HepG2 (cell line): Measurements from ENCODE around the gene DPP7. TPM values are rescaled to one million over a fixed set of nuclear protein-coding genes. Genes with fewer than 3 reads are reported as not detected.

Experiments
- ATM ChIP-seq: fragments of 450-650 bp; IDR thresholded peaks from 2 replicates; pipeline ENCODE4 v1.7.1; 2017; ENCODE audit warnings: mild to moderate bottlenecking, borderline replicate concordance
- ERF ChIP-seq: IDR thresholded peaks from 2 replicates; pipeline ENCODE4 v1.6.1; 2018; ENCODE audit warnings: missing biosample characterization, missing genetic modification reagents
- FOXK2 ChIP-seq: fragments of 450-650 bp; IDR thresholded peaks from 2 replicates; pipeline ENCODE4 v1.6.1; 2016
- HNRNPUL1 ChIP-seq: fragments of 200-400 bp; formaldehyde crosslinking; IDR thresholded peaks from 2 replicates; pipeline ENCODE4 v1.6.1; 2017; ENCODE audit warnings: low read depth, mild to moderate bottlenecking, low read length, moderate library complexity
- HOXA5 ChIP-seq: sonication (generic); formaldehyde crosslinking; IDR thresholded peaks from 2 replicates; pipeline ENCODE4 v1.4.0; 2020; ENCODE audit warnings: missing genetic modification reagents
- KDM4B ChIP-seq: sonication (generic); formaldehyde crosslinking; IDR thresholded peaks from 2 replicates; pipeline ENCODE4 v1.4.0; 2020; ENCODE audit warnings: missing genetic modification reagents
- KMT2A ChIP-seq: sonication (generic); formaldehyde crosslinking; IDR thresholded peaks from 2 replicates; pipeline ENCODE4 v1.4.0; 2020; ENCODE audit warnings: missing genetic modification reagents
- KMT2B ChIP-seq: IDR thresholded peaks from 2 replicates; pipeline ENCODE4 v1.6.1; 2016; ENCODE audit warnings: missing genetic modification reagents, missing compliant biosample characterization
- MIER3 ChIP-seq: IDR thresholded peaks from 2 replicates; pipeline ENCODE4 v1.6.1; 2016; ENCODE audit warnings: missing compliant biosample characterization, borderline replicate concordance
- NR2C2 ChIP-seq: sonication (generic); formaldehyde crosslinking; IDR thresholded peaks from 2 replicates; pipeline ENCODE4 v1.4.0; 2020; ENCODE audit warnings: missing genetic modification reagents, mild to moderate bottlenecking, moderate library complexity, borderline replicate concordance
- RBM39 ChIP-seq: fragments of 200-400 bp; formaldehyde crosslinking; IDR thresholded peaks from one replicate; pipeline ENCODE4 v1.6.1; 2018; ENCODE audit warnings: antibody characterized with exemption, mild to moderate bottlenecking, low read depth, low read length; ENCODE audit not compliant: poor library complexity, severe bottlenecking
- SP1 ChIP-seq, 2 experiments: fragments of 450-650 bp in 1 of 2; sonication (generic) in 1 of 2; formaldehyde crosslinking in 1 of 2; IDR thresholded peaks; 2 replicates each; pipeline versions ENCODE4 v1.4.0 to v1.6.1; 2016 to 2020; ENCODE audit warnings: missing genetic modification reagents in 1 of 2
- ZNF282 ChIP-seq: fragments of 450-650 bp; IDR thresholded peaks from 2 replicates; pipeline ENCODE4 v1.6.1; 2018; ENCODE audit not compliant: partially characterized antibody
- ZNF430 ChIP-seq: sonication (generic); formaldehyde crosslinking; IDR thresholded peaks from 2 replicates; pipeline ENCODE4 v1.9.0; 2021; ENCODE audit warnings: mild to moderate bottlenecking, missing genetic modification reagents
- polyA plus RNA-seq, 8 experiments: library from polyadenylated mRNA; depleted of rRNA in 3 of 8; stranded (reverse) in 7 of 8; unstranded in 1 of 8; fragments of >200 nt; fragmentation: Illumina TruSeq in 4 of 8; extraction: Trizol in 4 of 8; gene quantifications; 2 replicates each; pipeline versions ENCODE4 v1.2.1 to v1.2.3, GENCODE V29; 2011 to 2016; ENCODE audit warnings: low read depth in 4 of 8, missing spikeins in 1 of 8, mixed read lengths in 1 of 8; ENCODE audit not compliant: insufficient read depth in 1 of 8
- total RNA-seq, 5 experiments: library from RNA; depleted of rRNA; stranded (reverse); fragments of >200 nt; fragmentation: Illumina TruSeq; extraction: Trizol; gene quantifications; 2 replicates each; pipeline ENCODE4 v1.2.3, GENCODE V29; 2016; ENCODE audit warnings: low read depth in 1 of 5
- TF ChIP-seq, protein P1 (sequence below): sonication (generic); formaldehyde crosslinking; IDR thresholded peaks from 2 replicates; pipeline ENCODE4 v1.5.1; 2020; ENCODE audit warnings: mild to moderate bottlenecking, missing genetic modification reagents, moderate library complexity
- TF ChIP-seq, protein P2 (sequence below): sonication (generic); formaldehyde crosslinking; conservative IDR thresholded peaks from 2 replicates; pipeline ENCODE4 v1.8.1; 2023; ENCODE audit warnings: missing genetic modification reagents
- TF ChIP-seq, protein P3 (sequence below): sonication (generic); formaldehyde crosslinking; IDR thresholded peaks from 2 replicates; pipeline ENCODE4 v1.4.0; 2020; ENCODE audit warnings: missing genetic modification reagents
- TF ChIP-seq, protein P4 (sequence below): sonication (generic); formaldehyde crosslinking; IDR thresholded peaks from 2 replicates; pipeline ENCODE4 v1.9.0; 2021; ENCODE audit warnings: missing genetic modification reagents, borderline replicate concordance

The DPP7 gene
- total and polyA plus RNA-seq, 2 of the 13 experiments (the other 11 are each of a cell fraction or from before 2014, with no cell fraction given) = 1.2 to 4.5 TPM

DNA sequence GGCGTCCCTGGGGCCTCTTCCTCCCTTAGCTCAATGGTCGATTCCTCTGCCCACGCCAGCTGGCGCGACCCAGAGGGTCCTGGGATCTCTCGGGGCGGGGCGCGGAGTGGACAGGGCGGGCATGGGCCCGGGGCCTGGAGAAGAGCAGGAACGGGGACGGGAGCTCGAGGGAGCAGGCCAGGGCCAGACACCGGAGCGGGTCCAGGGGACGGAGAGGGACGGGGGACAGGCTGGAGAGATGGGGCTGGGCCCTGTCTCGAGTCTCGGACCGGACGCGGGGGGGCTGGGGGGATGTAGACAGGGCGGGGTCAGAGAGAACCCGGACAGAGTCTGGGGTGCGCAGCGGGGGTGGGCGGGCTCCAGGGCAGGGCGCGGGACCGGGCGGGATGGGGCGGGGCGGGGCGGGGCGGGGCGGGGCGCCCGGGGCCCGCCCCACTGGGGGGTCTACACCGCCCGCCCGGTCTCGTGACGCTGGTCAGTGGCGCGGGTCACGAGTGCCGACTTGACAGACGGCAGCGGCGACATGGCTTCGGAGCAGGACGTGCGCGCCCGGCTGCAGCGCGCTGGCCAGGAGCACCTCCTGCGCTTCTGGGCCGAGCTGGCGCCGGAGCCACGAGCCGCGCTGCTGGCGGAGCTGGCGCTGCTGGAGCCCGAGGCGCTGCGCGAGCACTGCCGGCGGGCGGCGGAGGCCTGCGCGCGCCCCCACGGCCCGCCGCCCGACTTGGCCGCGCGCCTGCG lies 37.4 kb downstream of the DPP7 start, which contains the start of gene UAP1L1 (continued):
- TF ChIP-seq, protein P1, sequence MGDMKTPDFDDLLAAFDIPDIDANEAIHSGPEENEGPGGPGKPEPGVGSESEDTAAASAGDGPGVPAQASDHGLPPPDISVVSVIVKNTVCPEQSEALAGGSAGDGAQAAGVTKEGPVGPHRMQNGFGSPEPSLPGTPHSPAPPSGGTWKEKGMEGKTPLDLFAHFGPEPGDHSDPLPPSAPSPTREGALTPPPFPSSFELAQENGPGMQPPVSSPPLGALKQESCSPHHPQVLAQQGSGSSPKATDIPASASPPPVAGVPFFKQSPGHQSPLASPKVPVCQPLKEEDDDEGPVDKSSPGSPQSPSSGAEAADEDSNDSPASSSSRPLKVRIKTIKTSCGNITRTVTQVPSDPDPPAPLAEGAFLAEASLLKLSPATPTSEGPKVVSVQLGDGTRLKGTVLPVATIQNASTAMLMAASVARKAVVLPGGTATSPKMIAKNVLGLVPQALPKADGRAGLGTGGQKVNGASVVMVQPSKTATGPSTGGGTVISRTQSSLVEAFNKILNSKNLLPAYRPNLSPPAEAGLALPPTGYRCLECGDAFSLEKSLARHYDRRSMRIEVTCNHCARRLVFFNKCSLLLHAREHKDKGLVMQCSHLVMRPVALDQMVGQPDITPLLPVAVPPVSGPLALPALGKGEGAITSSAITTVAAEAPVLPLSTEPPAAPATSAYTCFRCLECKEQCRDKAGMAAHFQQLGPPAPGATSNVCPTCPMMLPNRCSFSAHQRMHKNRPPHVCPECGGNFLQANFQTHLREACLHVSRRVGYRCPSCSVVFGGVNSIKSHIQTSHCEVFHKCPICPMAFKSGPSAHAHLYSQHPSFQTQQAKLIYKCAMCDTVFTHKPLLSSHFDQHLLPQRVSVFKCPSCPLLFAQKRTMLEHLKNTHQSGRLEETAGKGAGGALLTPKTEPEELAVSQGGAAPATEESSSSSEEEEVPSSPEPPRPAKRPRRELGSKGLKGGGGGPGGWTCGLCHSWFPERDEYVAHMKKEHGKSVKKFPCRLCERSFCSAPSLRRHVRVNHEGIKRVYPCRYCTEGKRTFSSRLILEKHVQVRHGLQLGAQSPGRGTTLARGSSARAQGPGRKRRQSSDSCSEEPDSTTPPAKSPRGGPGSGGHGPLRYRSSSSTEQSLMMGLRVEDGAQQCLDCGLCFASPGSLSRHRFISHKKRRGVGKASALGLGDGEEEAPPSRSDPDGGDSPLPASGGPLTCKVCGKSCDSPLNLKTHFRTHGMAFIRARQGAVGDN (CRISPR knock-in tag) = peak; percentile 77
- TF ChIP-seq, protein P2, sequence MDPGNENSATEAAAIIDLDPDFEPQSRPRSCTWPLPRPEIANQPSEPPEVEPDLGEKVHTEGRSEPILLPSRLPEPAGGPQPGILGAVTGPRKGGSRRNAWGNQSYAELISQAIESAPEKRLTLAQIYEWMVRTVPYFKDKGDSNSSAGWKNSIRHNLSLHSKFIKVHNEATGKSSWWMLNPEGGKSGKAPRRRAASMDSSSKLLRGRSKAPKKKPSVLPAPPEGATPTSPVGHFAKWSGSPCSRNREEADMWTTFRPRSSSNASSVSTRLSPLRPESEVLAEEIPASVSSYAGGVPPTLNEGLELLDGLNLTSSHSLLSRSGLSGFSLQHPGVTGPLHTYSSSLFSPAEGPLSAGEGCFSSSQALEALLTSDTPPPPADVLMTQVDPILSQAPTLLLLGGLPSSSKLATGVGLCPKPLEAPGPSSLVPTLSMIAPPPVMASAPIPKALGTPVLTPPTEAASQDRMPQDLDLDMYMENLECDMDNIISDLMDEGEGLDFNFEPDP (CRISPR knock-in tag) = no peak
- 0 out of 2 replicates have a peak, but pooled peaks have one; percentile 2 for TF ChIP-seq NR2C2 (CRISPR knock-in tag)
- TF ChIP-seq FOXK2 = no peak
- TF ChIP-seq HOXA5 (CRISPR knock-in tag) = no peak
- TF ChIP-seq KMT2B (CRISPR knock-in tag) = no peak
- TF ChIP-seq ATM = no peak
- TF ChIP-seq MIER3 (CRISPR knock-in tag) = no peak
- no peak for TF ChIP-seq RBM39
- no peak for TF ChIP-seq ZNF282
- no peak for TF ChIP-seq ERF
- TF ChIP-seq KDM4B = no peak
- no peak for TF ChIP-seq HNRNPUL1
- TF ChIP-seq, protein P3, sequence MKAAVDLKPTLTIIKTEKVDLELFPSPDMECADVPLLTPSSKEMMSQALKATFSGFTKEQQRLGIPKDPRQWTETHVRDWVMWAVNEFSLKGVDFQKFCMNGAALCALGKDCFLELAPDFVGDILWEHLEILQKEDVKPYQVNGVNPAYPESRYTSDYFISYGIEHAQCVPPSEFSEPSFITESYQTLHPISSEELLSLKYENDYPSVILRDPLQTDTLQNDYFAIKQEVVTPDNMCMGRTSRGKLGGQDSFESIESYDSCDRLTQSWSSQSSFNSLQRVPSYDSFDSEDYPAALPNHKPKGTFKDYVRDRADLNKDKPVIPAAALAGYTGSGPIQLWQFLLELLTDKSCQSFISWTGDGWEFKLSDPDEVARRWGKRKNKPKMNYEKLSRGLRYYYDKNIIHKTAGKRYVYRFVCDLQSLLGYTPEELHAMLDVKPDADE (CRISPR knock-in tag) = no peak
- no peak for TF ChIP-seq KMT2A (CRISPR knock-in tag)
- no peak for TF ChIP-seq SP1 (IDR thresholded peaks at IDR 0.05)
- TF ChIP-seq SP1 (CRISPR knock-in tag; IDR thresholded peaks at IDR 0.05) = peak; percentile 24; the same call in 1 of the 2 replicates
- TF ChIP-seq ZNF430 (CRISPR knock-in tag) = no peak
- TF ChIP-seq, protein P4, sequence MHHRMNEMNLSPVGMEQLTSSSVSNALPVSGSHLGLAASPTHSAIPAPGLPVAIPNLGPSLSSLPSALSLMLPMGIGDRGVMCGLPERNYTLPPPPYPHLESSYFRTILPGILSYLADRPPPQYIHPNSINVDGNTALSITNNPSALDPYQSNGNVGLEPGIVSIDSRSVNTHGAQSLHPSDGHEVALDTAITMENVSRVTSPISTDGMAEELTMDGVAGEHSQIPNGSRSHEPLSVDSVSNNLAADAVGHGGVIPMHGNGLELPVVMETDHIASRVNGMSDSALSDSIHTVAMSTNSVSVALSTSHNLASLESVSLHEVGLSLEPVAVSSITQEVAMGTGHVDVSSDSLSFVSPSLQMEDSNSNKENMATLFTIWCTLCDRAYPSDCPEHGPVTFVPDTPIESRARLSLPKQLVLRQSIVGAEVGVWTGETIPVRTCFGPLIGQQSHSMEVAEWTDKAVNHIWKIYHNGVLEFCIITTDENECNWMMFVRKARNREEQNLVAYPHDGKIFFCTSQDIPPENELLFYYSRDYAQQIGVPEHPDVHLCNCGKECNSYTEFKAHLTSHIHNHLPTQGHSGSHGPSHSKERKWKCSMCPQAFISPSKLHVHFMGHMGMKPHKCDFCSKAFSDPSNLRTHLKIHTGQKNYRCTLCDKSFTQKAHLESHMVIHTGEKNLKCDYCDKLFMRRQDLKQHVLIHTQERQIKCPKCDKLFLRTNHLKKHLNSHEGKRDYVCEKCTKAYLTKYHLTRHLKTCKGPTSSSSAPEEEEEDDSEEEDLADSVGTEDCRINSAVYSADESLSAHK (CRISPR knock-in tag) = no peak
